WERI-Rb-1 (cell line): Measurements from ENCODE around the gene GCLM.

Experiments used
- DNase-seq: peaks from one replicate; pipeline ENCODE4 v3.0.0-alpha.2; 2020
- H3K27ac ChIP-seq: fragments of 250-450 bp; sonication (Bioruptor Pico); 2 replicates; pipeline ENCODE4 v1.5.1; 2020; ENCODE audit warnings: mild to moderate bottlenecking, moderate library complexity
- H3K27me3 ChIP-seq: fragments of 250-450 bp; sonication (Bioruptor Pico); 2 replicates; pipeline ENCODE4 v1.5.1; 2021; ENCODE audit warnings: mild to moderate bottlenecking, low read depth, moderate library complexity; ENCODE audit not compliant: insufficient read depth, severe bottlenecking
- H3K36me3 ChIP-seq: fragments of 250-450 bp; sonication (Bioruptor Pico); 2 replicates; pipeline ENCODE4 v1.5.1; 2020; ENCODE audit warnings: mild to moderate bottlenecking, moderate library complexity
- H3K4me3 ChIP-seq: 2 replicates; pipeline ENCODE4 v1.5.1; 2011; ENCODE audit warnings: low read depth, mild to moderate bottlenecking, control low read depth, low read length
- H3K9me3 ChIP-seq: fragments of 250-450 bp; sonication (Bioruptor Pico); 2 replicates; pipeline ENCODE4 v1.5.1; 2021; ENCODE audit warnings: mild to moderate bottlenecking, moderate library complexity; ENCODE audit not compliant: severe bottlenecking
- CTCF ChIP-seq: IDR thresholded peaks from 2 replicates; pipeline ENCODE4 v1.5.1; 2011; ENCODE audit warnings: low read depth, mild to moderate bottlenecking, control low read depth, inconsistent platforms, low read length

GCLM gene

GRCh38 chr1:93910305-93910704 lies 1.1 kb upstream of the GCLM start:
- Histone ChIP-seq H3K27me3 (no peaks in the 10 kb centered on the region), H3K36me3 (no peaks in the 10 kb centered on the region), H3K4me3 (no peak overlapping the region), H3K27ac (no peak overlapping the region), H3K9me3 (peaks cover 8% of the 10 kb centered on the region)
- no peak for TF ChIP-seq CTCF
- DNase-seq: no peak

- H3K9me3 ChIP-seq: peaks cover 8% of the 10 kb centered on the region
- peak overlapping the region; percentile 76 for H3K27ac ChIP-seq
- DNase-seq: peak; percentile 17
- H3K4me3 ChIP-seq: peak overlapping the region; percentile 68
- TF ChIP-seq CTCF: no peak
- H3K36me3 ChIP-seq: no peaks in the 10 kb centered on the region
- no peaks in the 10 kb centered on the region for H3K27me3 ChIP-seq
Observed at GRCh38 chr1:93908394-93909145, 660 bp downstream of the GCLM start.

GRCh38 chr1:93907718-93908117 lies 1.5 kb downstream of the GCLM start:
- Histone ChIP-seq H3K9me3 (peaks cover 8% of the 10 kb centered on the region), H3K27ac (no peak overlapping the region), H3K36me3 (no peaks in the 10 kb centered on the region), H3K4me3 (peak overlapping the region; percentile 68; the same call in 1 of the 2 replicates), H3K27me3 (no peaks in the 10 kb centered on the region)
- TF ChIP-seq CTCF: no peak
- DNase-seq: no peak

- H3K4me3 ChIP-seq: no peak overlapping the region
- no peak for DNase-seq
- TF ChIP-seq CTCF: no peak
- no peaks in the 10 kb centered on the region for H3K36me3 ChIP-seq
- H3K27me3 ChIP-seq: no peaks in the 10 kb centered on the region
- H3K27ac ChIP-seq: no peak overlapping the region
- peaks cover 8% of the 10 kb centered on the region for H3K9me3 ChIP-seq
Observed at GRCh38 chr1:93906480-93906879, 2.8 kb downstream of the GCLM start.

GRCh38 chr1:93905734-93906133 lies 3.5 kb downstream of the GCLM start:
- Histone ChIP-seq H3K4me3 (no peak overlapping the region), H3K27ac (no peak overlapping the region), H3K36me3 (peaks cover 6% of the 10 kb centered on the region; the same call in 1 of the 2 replicates), H3K27me3 (no peaks in the 10 kb centered on the region), H3K9me3 (peaks cover 5% of the 10 kb centered on the region)
- TF ChIP-seq CTCF: no peak
- no peak for DNase-seq

- no peaks in the 10 kb centered on the region for H3K27me3 ChIP-seq
- H3K36me3 ChIP-seq: peaks cover 12% of the 10 kb centered on the region; the same call in 1 of the 2 replicates
- H3K9me3 ChIP-seq: peaks cover 1% of the 10 kb centered on the region
- no peak overlapping the region for H3K27ac ChIP-seq
- TF ChIP-seq CTCF: no peak
- no peak for DNase-seq
- no peak overlapping the region for H3K4me3 ChIP-seq
Observed at GRCh38 chr1:93905051-93905450, 4.2 kb downstream of the GCLM start.
